K562 (cell line): Measurements from ENCODE around the gene DYNC2H1. TPM values are rescaled to one million over a fixed set of nuclear protein-coding genes. Genes with fewer than 3 reads are reported as not detected.

Experiments used
- ATAC-seq: fragments of 200-7000 bp; cut with Tn5 transposase; 3 replicates; pipeline ENCODE4 v1.9.1; 2020; ENCODE audit warnings: moderate library complexity
- BruUV-seq: library from RNA; stranded (reverse); fragments of 400-500 nt; replicated peaks from 2 replicates; lab custom pipeline; 2021; lab: Mats Ljungman, UMichigan
- CTCF ChIA-PET: fragments of 300-600 bp; formaldehyde crosslinking; extraction: SDS; loops from one replicate; lab custom pipeline; 2021; ENCODE audit warnings: low intra/inter-chr PET ratio; lab: Yijun Ruan, JAX
- POLR2A ChIA-PET: fragments of 300-600, 350-650 bp; sonication (Branson Sonifier 250); formaldehyde crosslinking; extraction: SDS; loops from one replicate; lab custom pipeline; 2021; ENCODE audit warnings: antibody characterized with exemption, inconsistent platforms; lab: Yijun Ruan, JAX
- DNase-seq, 4 experiments: peaks; one replicate each; pipeline versions ENCODE4 v3.0.0 to v3.0.0-alpha.2; 2011 to 2018; ENCODE audit warnings: low spot score in 3 of 4, mixed read lengths in 3 of 4; ENCODE audit errors: extremely low read depth in 1 of 4
- FAIRE-seq: peaks from 2 replicates; lab custom pipeline; 2011; peaks lifted over from hg19 to GRCh38; lab: Jason Lieb, UNC
- H2AFZ ChIP-seq: 2 replicates; pipeline ENCODE4 v1.6.0; 2011; ENCODE audit warnings: low read depth, low read length, control low read depth, inconsistent platforms
- H3K27ac ChIP-seq: fragments of 200-600 bp; 3 replicates; pipeline ENCODE4 v1.8.0; 2011; ENCODE audit warnings: low read depth, mild to moderate bottlenecking, control low read depth, inconsistent platforms, low read length, moderate library complexity, mixed read lengths; ENCODE audit errors: extremely low read depth
- H3K27me3 ChIP-seq, 2 experiments: fragments of 300-600 bp in 1 of 2; 2 replicates in 1 of 2; 3 replicates in 1 of 2; pipeline versions ENCODE4 v1.6.0 to v1.8.0; 2011; ENCODE audit warnings: inconsistent platforms in 2 of 2, low read length in 2 of 2, mild to moderate bottlenecking in 1 of 2, mixed read lengths in 1 of 2, moderate library complexity in 1 of 2; ENCODE audit not compliant: control insufficient read depth in 2 of 2, insufficient read depth in 2 of 2
- H3K36me3 ChIP-seq: fragments of 300-600 bp; 3 replicates; pipeline ENCODE4 v1.8.0; 2011; ENCODE audit warnings: mild to moderate bottlenecking, low read length, inconsistent platforms; ENCODE audit not compliant: control insufficient read depth, insufficient read depth
- H3K4me1 ChIP-seq, 2 experiments: fragments of 200-600 bp in 1 of 2; replicated peaks in 1 of 2; 2 replicates in 1 of 2; 3 replicates in 1 of 2; pipeline versions ENCODE4 v1.5.1 to v1.8.0; 2011; ENCODE audit warnings: inconsistent platforms in 2 of 2, low read length in 2 of 2, mild to moderate bottlenecking in 1 of 2, mixed read lengths in 1 of 2, moderate library complexity in 1 of 2; ENCODE audit not compliant: control insufficient read depth in 2 of 2, insufficient read depth in 2 of 2
- H3K4me2 ChIP-seq: 2 replicates; pipeline ENCODE4 v1.6.1; 2011; ENCODE audit warnings: low read length, control low read depth, inconsistent platforms, mixed read lengths; ENCODE audit not compliant: insufficient read depth
- H3K4me3 ChIP-seq: fragments of 200-600 bp; sonication (generic), shearing (Covaris generic); 2 replicates; pipeline ENCODE4 v1.5.1; 2016; ENCODE audit warnings: control low read depth, inconsistent platforms
- H3K79me2 ChIP-seq: fragments of 200-600 bp; 3 replicates; pipeline ENCODE4 v1.8.0; 2011; ENCODE audit warnings: low read length, inconsistent platforms; ENCODE audit not compliant: control insufficient read depth, insufficient read depth
- H3K9ac ChIP-seq, 2 experiments: 2 replicates each; pipeline versions ENCODE4 v1.6.0 to v1.6.1; 2011; ENCODE audit warnings: low read depth in 2 of 2, low read length in 2 of 2, control low read depth in 1 of 2, inconsistent platforms in 1 of 2, mild to moderate bottlenecking in 1 of 2, mixed read lengths in 1 of 2; ENCODE audit not compliant: insufficient read depth in 1 of 2
- H3K9me1 ChIP-seq: one replicate; pipeline ENCODE4 v1.6.0; 2011; ENCODE audit warnings: inconsistent platforms, mild to moderate bottlenecking, low read length, moderate library complexity; ENCODE audit not compliant: control insufficient read depth, insufficient read depth
- H3K9me3 ChIP-seq: replicated peaks from 2 replicates; pipeline ENCODE4 v1.5.1; 2011; ENCODE audit warnings: low read depth, low read length, inconsistent platforms; ENCODE audit not compliant: control insufficient read depth, insufficient read depth
- H4K20me1 ChIP-seq: replicated peaks from 2 replicates; pipeline ENCODE4 v1.6.1; 2011; ENCODE audit warnings: low read length, inconsistent platforms, mixed read lengths; ENCODE audit not compliant: control insufficient read depth, insufficient read depth
- FOXJ3 ChIP-seq: sonication (generic); formaldehyde crosslinking; IDR thresholded peaks from 2 replicates; pipeline ENCODE4 v1.4.0; 2020; ENCODE audit warnings: mild to moderate bottlenecking, missing genetic modification reagents
- SNRNP70 ChIP-seq: fragments of 200-400 bp; formaldehyde crosslinking; optimal IDR thresholded peaks from 2 replicates; pipeline ENCODE3; 2017; ENCODE audit warnings: low read depth, low read length
- YBX1 ChIP-seq: fragments of 450-650 bp; IDR thresholded peaks from 2 replicates; pipeline ENCODE4 v1.7.1; 2016; ENCODE audit warnings: mild to moderate bottlenecking
- WGBS: fragments of 100-300 bp; shearing (Covaris generic); methylation state at CpG from one replicate; pipeline ENCODE4 v1.1.6; 2016; ENCODE audit warnings: low coverage, mixed read lengths; ENCODE audit not compliant: insufficient coverage; ENCODE audit errors: missing lambda C conversion rate; 5-methylcytosine and 5-hydroxymethylcytosine counted together
- in situ Hi-C: fragments of 300-500 bp; cut with MboI; formaldehyde crosslinking; loops from 4 replicates; pipeline ENCODE4 v1.15.0; 2018; ENCODE audit warnings: inconsistent platforms, mixed read lengths
- intact Hi-C: fragments of 100-400 bp; cut with micrococcal nuclease; formaldehyde crosslinking; loops from 2 replicates; pipeline ENCODE4 v1.14.2; 2022
- polyA plus RNA-seq, 8 experiments: library from polyadenylated mRNA; depleted of rRNA in 4 of 8; stranded (reverse) in 5 of 8; unstranded in 3 of 8; fragments of >200 nt; fragmentation: Nextera tagmentation in 2 of 8; fragmentation: Illumina TruSeq in 1 of 8; extraction: Ambion mirVana in 2 of 8; extraction: Trizol in 1 of 8; gene quantifications; 2 replicates each; pipeline versions ENCODE4 v1.2.1 to v1.2.3, GENCODE V29; 2011 to 2014; ENCODE audit warnings: inconsistent platforms in 1 of 8, missing spikeins in 1 of 8
- total RNA-seq, 7 experiments: library from RNA; depleted of rRNA in 6 of 7; stranded (reverse); fragments of >200 nt in 6 of 7; fragmentation: Illumina TruSeq in 2 of 7; extraction: Trizol in 2 of 7; gene quantifications; 2 replicates each; pipeline versions ENCODE4 v1.2.1 to v1.2.3, GENCODE V29; 2011 to 2021; ENCODE audit warnings: low replicate concordance in 1 of 7
- TF ChIP-seq, protein P1 (sequence below): sonication (generic); formaldehyde crosslinking; IDR thresholded peaks from 2 replicates; pipeline ENCODE4 v1.8.0; 2022; ENCODE audit warnings: mild to moderate bottlenecking, missing genetic modification reagents
- TF ChIP-seq, protein P2 (sequence below): sonication (generic); IDR thresholded peaks from 2 replicates; pipeline ENCODE4 v1.6.1; 2016

DYNC2H1 gene
- total and polyA plus RNA-seq, 9 of the 15 experiments (the other 6 are each of a cell fraction or from before 2014, with no cell fraction given), result 0.08 to 0.64 (median 0.20) TPM

DNA sequence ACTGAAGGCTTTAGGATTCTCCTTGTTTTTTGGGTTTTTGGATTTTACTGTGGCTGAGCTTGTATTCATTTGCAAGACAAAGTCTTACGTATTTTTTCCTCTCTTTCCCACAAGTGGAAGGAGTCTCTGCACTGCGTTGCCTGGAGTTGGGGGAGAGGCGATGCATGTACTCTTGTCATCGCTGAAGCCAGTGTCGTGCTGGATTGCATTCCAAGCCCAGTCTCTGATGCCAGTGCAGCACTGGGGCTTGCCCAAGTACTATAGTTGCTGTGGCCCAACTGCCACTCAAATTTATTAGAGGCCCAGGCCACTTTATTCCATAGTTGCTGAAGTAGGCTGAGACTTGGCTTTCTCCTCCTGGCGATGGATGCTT is 230.2 kb downstream of the DYNC2H1 start:
- DNase-seq, result no peak
- CTCF ChIA-PET, result no interaction called here
- BruUV-seq, result no TSS peak
- intact Hi-C loops (no loop called here), in situ Hi-C loops (no loop called here)
- POLR2A ChIA-PET, result no interaction called here
- H3K27me3 ChIP-seq, result no peaks in the 10 kb centered on the region
- H3K9ac ChIP-seq, result no peak overlapping the region
- H4K20me1 ChIP-seq, result no peaks in the 10 kb centered on the region
- ATAC-seq, result no peak
- no peak overlapping the region for H3K4me2 ChIP-seq
- no peaks in the 10 kb centered on the region for H3K4me1 ChIP-seq
- no peak overlapping the region for H3K4me3 ChIP-seq
- no peak for FAIRE-seq
- TF ChIP-seq, protein P1, sequence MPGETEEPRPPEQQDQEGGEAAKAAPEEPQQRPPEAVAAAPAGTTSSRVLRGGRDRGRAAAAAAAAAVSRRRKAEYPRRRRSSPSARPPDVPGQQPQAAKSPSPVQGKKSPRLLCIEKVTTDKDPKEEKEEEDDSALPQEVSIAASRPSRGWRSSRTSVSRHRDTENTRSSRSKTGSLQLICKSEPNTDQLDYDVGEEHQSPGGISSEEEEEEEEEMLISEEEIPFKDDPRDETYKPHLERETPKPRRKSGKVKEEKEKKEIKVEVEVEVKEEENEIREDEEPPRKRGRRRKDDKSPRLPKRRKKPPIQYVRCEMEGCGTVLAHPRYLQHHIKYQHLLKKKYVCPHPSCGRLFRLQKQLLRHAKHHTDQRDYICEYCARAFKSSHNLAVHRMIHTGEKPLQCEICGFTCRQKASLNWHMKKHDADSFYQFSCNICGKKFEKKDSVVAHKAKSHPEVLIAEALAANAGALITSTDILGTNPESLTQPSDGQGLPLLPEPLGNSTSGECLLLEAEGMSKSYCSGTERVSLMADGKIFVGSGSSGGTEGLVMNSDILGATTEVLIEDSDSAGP (CRISPR knock-in tag), result no peak
- TF ChIP-seq, protein P2, sequence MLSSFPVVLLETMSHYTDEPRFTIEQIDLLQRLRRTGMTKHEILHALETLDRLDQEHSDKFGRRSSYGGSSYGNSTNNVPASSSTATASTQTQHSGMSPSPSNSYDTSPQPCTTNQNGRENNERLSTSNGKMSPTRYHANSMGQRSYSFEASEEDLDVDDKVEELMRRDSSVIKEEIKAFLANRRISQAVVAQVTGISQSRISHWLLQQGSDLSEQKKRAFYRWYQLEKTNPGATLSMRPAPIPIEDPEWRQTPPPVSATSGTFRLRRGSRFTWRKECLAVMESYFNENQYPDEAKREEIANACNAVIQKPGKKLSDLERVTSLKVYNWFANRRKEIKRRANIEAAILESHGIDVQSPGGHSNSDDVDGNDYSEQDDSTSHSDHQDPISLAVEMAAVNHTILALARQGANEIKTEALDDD, result no peak
- TF ChIP-seq FOXJ3 (CRISPR knock-in tag) (no peak), SNRNP70 (no peak), YBX1 (no peak)
- TF ChIP-seq, all 486 proteins: peak for 0
- 3% methylated on average over 6 of the region's 6 CpGs for WGBS
- H3K27ac ChIP-seq, result no peak overlapping the region
- H3K9me1 ChIP-seq, result no peaks in the 10 kb centered on the region
- no peaks in the 10 kb centered on the region for H3K36me3 ChIP-seq
- 0 out of 2 replicates have a peak, but pooled peaks cover 2% of the 10 kb centered on the region for H3K9me3 ChIP-seq
- H2AFZ ChIP-seq, result no peak overlapping the region
- no peaks in the 10 kb centered on the region for H3K79me2 ChIP-seq
